ENCODE measurements around the gene EIF6.
"Not testable (repeated sequence)": the region's sequence is repeated elsewhere in the genome, so short reads cannot be mapped to it uniquely, and the experiment has no call there.

The EIF6 gene

DNA sequence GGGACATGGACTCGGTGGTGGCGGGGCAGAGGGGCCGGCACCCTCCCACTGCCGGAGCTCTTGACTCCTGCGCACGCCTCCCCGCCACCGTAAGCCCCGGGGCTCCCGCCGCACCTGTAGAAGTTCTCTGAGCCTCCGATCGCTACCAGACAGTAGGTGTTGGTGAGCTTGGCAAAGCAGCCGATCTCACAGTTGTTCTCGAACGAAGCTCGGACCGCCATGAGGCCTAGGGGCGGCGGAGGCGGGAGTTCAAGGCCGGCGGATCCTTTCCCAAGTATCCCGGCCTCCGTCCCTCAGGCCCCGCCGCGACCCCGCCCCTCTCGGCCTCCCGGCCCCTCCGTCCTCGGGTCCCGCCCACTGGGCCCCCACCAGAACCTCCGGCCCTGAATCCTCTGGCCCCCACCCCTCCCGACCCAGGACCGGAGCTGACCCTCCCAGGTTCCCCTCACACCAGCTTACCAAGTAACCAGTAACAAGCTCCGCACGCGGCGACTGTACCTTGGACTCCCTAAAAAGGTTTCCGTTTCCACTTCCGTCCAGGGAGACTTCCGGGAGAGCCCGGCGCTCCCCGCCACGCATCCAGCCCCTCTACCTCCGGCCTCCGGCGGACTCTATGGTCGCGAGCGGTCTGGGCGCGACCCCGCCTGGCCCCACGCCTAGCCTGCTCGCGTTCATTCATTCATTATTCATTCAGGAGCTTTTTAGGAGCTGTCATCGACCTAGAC is at the start of gene EIF6:
EIF6 (minus strand) TSS at position 506 of the 725 bp plus-strand sequence; CDS start at position 221, 285 bp downstream.
- peak; percentile 85 for DNase-seq

DNA sequence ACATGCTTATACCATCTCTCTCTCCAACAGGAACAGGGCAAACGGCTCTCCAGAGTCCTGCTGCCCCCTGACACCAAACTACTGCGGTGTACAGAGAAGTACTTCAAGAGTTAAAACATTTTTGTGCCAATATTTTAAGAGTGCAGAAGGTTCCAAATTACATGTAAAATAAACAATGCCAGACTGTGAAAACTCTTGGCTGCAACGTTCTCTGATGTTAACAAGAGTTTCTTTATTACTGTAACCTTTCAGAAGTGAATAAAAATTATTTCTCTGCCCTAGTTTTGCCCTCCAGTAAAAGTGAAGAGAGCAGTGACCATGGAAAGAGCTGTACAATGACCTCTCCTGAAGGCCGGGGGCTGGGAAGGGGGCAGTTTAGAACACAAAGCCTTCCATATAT is 49.0 kb upstream of the EIF6 start:
- DNase-seq, result no peak

DNA sequence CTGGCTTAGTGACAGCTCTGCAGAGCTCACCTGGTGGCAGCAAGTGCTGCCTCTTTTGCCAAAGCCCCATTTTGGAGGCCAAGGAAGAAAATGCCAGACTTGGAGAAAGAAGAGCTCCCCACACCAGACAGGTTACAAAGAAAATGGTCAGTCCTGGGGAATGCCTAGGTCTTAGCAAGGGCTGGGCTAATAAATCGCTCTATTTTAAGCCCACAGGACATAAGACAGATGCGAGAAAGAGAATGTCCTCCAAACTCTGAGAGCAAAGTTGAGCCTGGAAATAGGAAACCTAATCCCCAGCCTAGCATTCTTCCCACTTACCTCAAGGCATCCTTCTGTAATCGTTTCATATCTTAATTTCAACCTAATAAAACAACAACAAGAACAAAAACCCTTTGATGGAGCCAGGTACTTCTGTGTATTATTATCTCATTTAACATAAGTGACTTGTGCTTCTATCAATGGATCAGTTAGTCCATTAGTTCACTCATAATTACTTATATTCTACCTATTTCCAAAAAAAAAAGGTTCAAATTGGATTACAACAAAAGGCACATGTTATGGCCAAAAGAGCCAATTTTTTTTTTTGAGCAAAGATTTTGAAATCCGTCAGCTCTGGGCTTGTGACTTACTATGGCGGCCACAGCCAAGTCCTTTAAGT is 48.1 kb upstream of the EIF6 start:
- no peak for DNase-seq

DNA sequence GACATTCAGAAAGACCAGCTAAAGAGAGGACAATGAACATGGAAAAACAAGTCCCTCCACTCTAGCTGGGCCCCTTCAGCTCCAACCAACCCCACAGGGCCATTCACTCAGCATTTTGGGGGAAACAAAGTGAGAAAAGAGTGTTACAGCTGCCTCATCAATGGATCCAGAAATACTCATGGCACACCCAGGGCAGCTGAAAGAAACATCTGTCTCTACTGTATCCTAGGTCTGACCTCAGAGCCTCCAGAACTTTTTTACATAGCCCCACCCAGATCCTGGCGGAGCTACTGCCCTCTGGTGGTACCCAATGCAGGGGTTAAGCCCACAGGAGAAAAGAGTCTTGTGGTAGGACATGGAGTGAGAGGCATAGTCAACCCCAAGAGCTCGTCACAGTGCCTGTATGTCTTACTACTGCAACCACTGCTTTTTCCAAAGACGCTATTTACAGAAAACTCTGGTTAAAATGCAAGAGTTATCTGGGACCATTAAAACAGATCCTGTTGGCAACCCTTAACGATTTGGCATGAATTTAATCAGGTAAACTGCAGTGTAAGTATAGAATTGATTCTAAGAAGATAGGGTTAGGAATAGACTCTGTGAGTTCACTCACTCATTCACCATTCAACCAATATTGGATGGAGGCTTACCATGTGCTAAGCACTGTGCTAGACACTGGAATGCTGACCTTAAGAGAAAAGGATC is 45.0 kb upstream of the EIF6 start:
- peak; percentile 14 for DNase-seq

DNA sequence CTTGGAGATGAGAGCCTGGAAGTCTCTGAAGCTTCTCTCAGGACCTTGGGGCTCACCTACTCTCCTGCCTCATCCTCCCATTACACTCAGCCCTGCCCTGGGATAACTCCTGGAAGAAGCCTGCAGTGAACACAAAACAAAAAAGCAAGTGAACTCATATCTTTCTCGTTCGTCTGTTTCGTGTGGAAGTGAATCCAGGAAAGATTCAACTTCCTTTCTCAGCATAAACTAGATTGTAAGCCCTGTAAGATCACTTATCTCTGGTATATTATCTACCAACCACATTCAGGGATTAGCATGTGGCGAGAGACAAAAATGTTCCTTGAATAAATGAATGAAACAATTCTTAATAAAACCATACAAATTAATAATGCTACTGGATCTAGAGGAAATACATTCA is 44.1 kb upstream of the EIF6 start:
- no peak for DNase-seq

DNA sequence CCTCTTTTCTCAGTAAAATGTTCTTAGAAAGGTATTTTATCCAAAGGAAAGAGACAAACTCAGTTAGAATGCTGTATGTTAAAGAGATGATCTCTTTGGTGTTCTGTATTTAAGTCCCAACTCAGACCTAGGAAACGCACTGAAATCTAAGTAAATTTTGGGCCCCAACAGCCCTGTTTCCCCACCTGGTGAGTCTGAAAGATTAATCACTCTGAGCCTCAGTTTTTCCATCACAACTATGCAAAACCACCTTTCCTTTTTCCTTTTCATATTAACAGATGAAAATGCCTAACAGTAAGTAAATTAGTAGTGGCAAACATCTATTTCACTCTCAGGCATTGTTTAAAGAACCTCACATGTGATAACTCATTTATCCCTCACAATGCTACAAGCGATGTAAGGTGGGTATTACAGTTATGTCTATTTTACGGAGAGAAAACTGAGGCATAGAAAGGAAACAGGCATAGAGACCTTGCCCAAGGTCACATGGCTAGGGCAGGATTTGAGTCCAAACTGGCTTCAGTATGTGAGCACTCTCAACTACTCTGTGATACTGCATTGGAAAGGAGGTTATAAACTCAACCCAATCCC is 43.6 kb upstream of the EIF6 start:
- DNase-seq, result no peak

DNA sequence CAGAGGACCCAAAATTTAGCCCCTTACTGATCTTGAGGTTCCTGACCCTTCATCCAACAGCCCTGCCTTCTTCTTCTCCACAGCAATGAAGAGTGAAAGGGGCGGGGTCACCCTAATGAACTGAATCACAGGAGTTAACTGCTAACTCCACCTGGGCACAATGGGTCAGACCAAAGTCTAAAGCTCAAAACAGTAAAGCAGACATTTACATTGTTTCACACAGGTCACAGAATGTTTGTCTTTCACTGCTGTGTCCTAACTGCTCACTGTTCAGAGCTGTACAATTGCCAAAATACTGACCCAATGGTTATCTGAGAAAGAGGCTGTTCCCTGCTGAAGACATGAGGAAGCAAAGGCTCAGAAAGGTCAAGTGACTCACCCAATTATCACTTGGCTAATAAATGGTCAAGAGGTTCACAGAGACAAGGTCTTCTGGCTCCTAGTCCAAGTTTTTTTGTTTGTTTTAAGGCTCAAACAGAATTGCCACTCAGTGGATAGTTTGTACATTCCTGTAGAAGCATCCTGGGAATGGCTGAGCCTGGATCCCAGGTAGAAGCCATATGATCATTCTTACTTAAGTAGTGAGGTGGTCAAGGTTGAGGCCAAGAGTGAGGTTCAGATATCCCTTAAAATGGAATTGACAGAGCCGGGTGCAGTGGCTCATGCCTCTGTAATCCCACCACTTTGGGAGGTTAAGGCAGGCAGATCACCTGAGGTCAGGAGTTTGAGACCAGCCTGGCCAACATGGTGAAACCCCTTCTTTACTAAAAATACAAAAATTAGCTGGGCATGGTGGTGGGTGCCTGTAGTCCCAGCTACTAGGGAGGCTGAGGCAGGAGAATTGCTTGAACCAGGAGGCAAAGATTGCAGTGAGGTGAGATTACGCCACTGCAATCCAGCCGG is 42.8 kb upstream of the EIF6 start:
- DNase-seq, result no peak

DNA sequence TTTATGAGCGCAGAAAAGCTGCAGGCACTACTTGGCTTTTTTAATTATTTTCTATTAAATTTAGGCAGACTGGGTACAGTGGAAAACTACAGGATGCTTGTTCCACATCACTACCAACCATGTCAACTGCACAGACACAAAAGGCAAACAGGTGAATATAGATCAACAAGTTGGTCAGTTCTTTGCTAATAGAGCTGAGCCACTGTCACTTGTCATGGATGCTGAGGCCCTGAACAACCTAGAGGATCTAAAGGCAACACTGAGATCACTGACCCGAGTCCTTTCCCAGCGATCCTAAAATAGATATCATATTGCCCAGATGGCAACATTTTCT is 42.1 kb upstream of the EIF6 start:
- DNase-seq, result no peak

DNA sequence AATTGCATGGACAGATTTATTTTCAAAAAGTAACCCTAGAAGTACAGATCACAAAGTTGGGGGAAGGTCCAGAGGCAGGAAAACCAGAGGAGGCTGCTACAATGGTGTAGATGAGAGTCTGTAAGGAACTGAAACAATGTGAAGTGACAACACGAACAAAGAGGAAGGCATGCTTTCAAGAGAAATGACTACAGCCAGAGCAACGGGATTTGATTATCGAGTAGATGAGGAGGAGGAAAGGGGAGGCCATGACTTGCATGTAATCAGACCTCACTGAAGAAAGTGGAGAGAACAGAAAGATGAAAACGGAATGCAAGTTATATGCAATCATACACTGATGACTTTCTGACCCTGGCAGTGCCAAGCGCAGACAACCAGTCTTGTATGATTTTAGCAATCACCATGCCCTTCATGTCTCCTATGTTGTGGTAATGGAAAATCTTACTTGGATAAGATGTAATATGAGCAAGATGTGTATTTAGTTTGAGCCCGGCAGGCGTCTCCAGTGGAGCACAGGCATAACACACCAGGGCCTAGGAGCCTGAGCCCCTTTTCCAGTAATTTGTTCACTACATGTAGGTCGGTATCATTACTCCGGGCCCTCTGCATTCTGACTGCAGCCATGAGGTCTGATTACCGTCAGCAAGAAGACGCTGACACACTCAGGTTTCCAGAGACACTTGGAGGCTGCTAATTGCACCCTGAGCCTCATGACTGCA is 41.6 kb upstream of the EIF6 start:
- DNase-seq, result no peak

DNA sequence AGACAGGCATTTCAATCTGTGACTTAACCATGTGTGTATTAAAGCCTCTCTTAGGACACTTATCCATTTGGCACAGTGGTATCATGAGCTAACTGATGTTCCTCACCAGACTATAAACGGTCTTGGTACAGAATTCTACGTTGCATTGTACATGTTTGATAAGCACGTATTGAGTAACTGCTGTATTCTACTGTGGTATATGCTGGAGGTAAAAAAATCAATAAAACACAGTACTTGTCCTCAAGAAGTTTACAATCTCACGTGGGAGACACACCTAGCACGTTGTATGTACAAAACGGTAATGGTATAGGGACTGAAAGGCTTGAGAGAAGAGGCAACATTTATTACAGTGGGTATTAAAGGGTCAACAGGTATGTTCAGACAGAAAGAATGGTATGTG is 40.8 kb upstream of the EIF6 start:
- DNase-seq, result no peak

DNA sequence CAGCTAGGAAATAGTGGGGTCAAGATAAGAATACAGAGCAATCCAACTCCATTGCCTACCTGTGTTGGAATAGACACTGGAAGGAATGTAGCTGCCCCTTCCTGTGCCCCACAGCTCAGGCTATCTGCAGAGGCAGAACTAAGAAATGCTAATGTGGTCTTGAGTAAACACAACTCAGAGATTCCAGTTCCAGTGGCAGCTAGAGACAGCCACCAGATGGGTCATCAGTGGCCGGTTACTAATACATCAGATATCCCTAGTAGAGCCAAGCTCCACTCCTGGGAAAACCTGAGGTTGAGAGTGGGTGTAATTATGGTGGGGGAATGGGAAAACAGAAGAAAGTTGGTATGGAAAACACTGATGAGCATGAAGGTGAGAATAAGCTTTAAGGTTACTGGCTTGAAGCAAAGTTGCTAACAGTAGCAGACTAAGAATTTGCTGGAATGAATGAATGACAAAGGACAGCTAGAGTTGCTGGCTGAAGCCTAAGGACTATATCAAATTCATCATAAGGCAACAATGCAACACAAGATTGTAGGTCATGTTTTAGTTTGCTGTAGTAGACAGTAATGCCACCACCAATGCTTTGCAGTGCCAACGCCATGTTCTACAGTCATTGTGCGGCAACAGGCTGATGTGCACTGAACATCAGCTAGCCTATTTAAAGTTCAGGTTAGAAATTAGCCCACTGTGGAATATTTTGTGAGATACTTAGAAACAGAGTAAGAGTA is 36.0 kb upstream of the EIF6 start:
- no peak for DNase-seq

DNA sequence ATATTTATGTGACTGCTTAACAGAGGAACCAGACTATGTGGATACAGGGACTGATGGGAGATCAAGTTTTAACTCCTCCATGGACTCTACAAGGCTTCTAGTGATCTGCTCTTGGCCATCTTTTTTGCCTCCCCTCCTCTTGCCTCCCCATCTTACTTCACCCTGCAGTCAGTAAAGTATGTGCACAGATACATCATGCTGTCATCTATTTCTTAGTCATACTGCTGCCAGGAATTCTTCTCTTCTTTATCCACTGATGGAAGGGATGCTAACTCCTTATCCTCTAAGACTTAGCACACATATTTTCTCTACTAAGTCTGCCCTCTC is 35.3 kb upstream of the EIF6 start:
- DNase-seq, result no peak

DNA sequence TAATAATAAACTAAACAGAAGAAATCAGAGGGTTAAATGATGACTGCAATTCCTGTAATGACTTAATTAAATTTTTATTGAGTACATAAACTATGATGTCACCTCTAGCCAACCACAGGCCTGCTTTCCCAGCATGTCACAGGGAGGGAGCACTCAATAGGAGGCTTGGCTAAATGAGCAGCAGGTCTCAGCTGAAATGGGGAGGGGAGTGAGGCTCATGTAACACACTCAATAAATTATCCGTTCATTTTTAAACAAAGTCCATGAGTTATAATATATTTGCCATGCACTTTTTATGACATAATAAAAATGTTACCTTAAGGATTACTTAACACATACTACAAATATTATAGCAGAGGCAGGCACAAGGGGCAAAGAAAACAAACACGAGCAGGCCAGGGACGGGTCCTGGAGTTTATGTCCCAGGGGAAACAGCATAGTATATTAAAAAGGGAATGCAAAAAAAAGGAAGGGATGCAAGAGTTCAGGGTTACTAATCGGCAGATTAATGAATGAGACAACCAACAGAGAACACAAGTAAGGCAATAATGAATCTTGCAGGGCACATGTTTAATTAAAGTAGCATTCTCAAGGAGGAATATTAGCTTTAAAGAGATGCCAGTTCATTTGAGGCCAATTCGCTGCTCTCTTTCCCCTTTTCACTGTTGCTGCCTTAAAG is 34.8 kb upstream of the EIF6 start:
- DNase-seq, result no peak

DNA sequence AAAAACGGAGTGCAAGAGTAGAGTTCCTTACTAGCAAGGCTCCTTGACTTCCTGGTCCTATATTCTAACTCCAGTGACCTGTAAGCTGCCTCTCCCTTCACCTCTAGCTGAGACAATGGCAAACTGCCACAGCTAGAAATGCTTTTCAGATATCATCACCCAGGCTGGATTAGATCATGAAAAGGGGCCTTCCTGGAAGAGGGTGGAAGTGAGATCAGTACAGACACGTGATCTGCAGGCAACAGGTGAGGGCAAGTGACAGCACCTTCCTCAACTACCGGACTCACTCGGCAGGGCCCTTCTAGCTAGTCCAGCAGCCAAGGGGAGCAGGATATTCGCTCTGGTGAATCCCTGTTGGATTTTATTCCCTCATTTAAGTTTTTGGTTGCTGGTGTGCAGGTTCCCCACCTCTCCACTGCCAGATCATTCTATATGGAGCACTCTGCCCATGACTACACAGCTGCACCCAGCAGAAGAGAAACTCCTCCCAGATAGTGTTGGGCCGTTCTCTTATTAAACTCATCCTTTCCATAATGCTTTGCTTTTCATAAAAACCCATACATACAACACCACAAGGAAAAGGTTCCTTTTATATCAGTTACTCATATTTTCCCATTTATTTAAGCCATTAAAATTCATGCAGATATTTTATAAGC is 34.1 kb upstream of the EIF6 start:
- no peak for DNase-seq

DNA sequence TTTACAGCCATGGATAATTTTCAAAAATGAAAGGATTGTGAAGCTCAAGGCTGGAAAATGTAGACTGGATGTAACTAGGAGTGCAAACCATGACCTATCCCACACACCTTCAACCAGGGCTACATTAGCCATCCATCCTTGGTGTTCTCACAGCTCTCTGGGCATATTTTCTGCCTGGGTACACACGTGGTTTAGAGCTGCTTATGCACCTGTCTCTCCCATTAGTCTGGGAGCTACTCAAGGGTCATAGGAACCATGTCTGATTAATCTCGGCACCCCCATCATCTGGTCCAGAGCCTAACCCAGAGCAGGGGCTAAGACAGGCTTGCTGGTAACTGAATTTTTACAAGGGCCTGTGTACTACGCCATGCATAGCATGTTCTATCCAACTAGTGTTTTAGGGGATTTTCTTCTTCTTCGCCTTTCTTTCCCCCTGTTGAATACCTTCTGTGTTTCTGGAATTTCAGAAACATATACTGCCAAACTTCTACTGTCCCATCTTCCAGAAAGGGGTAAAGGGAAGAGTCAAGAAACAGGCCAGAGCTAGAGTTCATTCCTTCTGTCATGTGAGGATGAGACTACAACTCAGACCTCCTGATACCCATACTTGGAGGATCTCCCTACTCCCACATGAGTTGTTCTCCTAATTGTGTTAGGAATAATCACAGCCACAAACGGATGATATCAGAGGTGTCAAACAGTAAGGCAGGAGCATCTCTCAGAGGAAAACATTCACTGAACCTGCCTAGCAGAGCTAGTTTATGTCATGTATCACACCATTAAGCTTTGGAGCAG is 33.0 kb upstream of the EIF6 start:
- no peak for DNase-seq

DNA sequence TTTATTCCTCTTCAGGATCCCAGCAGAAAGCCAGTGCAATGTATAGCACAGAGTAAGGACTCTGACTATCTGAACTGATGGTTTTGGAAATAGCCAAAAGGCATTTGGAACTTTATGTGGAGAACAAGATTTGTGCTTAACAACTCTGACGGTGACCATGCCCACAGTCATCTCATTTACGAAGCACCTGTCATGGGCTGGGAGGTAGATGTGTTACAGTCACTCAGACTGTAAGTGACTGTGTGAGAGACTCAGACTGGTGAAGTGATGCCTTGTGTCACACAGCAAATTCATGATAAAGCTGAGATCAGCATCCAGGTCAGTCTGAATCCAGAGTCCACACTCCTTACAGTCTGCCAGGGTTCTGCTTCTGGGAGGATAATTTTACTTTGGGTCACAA is 31.5 kb upstream of the EIF6 start:
- DNase-seq, result no peak

DNA sequence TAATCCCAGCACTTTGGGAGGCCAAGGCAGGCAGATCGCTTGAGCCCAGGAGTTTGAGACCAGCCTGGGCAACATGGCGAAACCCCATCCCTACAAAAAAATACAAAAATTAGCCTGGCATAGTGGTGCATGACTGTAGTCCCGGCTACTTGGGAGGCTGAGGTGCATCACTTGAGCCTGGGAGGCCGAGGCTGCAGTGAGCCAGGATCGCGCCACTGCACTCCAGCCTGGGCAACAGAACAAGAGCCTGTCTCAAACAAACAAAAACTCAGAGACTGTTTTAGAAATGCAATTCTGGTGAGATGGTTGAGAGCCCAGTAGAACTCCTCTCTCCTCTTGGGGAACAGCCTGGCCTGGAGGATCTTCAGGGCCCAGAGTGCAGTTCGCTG is 31.1 kb upstream of the EIF6 start:
- DNase-seq, result not testable (repeated sequence)

DNA sequence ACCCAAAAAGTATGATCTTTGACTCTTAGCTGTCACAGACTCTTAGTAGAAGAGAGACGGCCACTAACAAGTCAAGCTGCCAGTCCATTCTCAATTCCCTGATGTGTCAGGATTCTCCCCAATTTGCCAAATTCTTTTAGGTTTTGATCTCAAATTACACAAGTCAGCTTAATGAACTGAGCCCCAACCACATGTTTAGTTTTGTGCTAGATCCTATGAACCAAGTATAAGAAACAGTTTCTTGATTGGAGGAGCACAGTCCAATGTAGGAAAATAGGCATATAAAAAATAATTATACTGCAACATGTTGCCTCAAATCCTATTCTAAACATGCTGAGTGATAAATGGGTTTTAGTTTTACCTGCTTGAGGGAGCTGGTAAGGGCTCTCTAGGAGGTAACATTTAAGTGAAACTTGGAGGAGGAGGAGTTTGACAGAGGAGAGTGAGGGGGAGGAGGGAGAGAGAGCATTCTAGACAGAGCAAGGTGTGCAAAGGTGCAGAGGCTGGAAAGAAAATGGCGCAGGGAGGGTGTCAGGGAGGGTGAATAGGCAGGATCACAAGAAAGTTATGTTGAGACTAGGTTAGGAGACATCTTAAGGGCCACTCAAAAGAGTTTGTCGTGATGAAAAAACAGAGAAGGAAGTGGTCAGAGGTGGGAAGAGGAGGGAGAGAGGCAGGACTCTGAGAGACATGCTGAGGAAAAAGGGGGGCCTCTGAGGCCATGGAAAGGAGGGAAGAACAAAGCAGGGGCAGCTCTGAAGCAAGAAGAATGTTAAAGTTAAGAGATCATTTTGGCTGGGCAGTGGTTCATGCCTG is 30.5 kb upstream of the EIF6 start:
- DNase-seq, result no peak

DNA sequence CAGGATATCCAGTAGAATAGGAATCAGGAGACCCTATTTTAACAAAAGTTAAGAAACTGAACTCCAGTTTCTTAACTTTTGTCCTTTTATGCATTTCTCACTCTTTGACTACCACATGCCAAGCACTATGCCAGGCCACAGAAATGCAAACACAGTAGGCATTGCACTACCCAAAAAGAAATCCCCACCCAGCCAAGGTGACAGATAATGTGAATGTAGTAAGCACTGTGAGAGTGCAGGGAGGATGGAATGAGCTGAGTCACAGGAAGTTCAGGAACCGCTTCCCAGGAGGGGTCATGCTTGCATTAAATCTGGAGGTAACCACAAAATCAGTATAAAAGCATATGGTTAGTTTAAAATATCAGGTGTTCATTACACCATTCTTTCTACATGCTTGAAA is 27.7 kb upstream of the EIF6 start:
- no peak for DNase-seq
